Activated CD8-positive, alpha-beta memory T cell treated with anti-CD3 and anti-CD28 coated beads, Interleukin-2, amount 50 U/mL, for 4 hours (primary cell): ENCODE data around the gene RTTN.
"Not testable (repeated sequence)": the region's sequence is repeated elsewhere in the genome, so short reads cannot be mapped to it uniquely, and the experiment has no call there.

Experiments
- DNase-seq: peaks from one replicate; pipeline ENCODE4 v3.0.0-alpha.2; 2020

Gene RTTN

DNA sequence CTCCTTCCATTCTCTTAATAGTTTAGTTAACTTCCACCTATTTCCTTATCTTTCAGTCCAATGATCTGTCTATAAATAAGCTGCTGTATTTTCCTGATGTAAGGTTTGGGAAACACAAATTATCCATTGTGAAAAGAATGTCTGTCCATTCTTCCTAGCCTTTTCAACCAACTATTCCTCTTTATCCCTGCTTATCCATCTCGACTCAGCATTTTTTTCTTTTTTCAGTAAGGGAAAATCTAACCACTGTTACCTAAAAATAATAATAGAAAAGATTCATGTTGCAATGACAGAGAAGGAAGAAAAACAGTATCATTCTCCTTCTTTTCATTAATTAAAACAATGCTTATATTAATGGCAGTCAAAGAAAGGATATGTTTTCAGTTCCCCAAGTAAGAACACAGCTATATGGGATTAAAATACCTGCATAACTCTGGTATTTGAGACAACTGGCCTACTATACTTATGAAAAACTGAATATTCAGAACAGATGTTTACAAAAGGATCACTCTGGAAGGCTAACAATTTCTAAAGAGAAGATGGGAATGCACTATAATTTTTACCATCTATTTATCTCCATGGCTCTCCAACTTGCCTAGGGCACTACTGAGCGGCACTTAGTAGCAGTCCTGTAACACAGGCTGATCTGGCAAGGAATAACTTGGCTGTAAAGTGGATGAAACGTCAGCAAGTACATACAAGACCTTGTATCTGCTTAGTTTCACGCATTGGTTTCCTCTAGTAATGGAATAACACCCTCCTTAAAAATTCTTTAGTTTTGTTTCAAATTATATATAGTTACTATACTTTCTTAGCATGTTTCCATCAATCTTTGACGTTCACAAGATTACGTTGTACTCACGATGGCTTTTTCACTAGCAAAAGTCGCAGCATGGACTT, 57.2 kb downstream of the RTTN start:
- no peak for DNase-seq

DNA sequence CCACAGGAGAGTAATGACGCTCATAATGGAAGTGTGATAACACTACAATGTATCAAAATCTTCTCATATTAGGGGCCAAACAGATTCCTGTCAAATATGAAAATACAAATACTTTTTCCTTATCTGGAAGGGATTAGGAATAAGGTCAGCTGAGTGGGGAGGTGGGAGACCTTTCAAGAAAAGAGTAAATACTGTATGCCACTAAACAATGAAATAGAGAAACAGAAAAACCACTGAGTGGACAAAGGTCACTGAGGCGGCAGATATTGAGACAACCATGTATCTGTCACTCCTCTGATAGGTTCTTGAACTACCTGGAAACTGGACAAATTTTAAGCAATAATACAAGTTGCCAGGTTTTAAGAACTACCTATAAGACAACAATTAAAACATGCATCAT, 59.3 kb downstream of the RTTN start:
- no peak for DNase-seq

DNA sequence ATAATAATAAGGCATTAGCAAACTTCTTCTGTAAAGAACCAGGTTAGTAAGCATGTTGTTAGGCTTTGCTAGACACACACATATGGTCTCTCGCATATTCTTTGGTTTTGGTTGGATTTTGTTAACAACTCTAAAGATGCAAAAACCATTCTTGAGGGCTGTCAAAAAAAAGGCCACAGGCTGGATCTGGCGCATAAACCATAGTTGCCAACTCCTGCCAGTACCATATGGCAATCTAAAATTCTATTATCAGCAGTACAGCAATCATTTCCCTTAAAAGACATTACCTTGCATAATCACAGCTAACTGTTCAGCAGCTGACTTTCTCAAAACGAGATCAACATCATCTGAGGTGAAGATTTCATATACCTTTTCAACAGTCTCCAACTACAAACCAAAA, 63.5 kb downstream of the RTTN start:
- DNase-seq = no peak

DNA sequence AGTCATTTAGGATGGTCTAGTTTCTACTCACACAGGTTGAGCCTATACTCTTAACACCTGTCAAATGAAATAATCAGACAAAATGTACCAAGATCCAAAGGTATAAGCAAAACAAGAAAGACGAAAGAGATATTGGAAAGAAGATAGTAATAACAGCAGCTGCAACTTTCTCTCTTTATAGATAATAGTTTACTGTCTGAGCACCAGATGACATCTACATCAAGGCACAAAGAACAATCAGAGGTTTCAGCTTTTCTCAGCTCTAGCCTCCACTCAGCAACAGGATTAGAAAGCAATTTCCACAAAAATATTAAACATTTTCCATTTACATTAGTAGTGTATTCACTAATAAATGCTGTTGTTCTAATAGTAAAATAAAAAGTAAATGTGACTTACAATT, 66.3 kb downstream of the RTTN start:
- DNase-seq = no peak

DNA sequence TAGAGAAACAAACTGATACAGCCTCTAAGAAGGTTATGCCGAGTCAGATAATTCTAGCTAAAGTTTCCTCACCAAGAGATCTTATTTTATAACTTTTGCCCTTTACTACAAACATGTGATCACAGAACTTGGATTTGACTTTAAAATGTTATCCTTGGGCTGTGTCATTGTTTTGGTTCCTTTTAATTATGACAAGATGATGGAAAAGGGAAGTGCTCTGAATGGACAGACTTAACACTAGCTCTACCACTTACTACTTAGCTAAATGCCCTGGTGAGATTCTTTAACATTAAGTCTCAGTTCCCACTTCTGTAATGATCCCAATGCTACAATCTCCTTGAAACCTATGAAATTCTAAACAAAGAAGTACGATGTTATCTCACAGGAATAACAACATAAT, 69.9 kb downstream of the RTTN start:
- no peak for DNase-seq

DNA sequence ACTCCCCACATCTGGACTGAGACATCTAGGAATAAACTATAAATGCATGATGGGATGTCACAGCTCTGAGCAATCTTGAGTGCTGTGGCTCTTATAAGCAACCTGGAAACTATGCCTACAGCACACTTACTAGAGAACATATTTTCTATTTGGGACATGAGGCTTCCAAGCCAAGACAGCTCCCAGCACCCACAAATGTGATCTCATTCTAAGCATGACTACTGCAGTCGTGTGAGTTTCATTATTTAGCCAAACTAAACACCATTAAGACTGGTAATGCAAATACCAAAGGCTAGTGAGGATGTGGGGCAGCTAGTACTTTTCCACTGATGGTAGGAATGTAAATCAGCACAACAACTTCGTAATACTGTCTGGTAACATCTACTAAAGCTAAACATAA, 72.5 kb downstream of the RTTN start:
- DNase-seq = no peak

DNA sequence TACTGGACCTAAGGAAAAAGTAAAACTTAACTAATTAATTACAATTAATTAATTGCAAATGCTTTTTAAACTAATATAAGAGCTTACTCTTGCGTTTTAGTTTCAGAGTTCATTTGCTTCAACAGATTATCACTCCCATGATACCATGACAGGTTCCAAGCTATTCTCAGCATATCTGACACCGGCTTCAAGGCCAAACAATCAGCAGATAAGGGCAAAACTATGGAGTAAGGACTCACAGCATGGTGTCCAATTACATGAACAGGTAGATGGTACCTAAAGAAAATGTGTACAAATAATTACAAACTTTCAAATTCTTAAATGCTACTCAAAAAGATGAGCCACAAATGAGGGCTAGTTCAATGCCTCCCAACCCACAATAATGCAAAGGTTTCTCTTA, 77.2 kb downstream of the RTTN start:
- DNase-seq = no peak

DNA sequence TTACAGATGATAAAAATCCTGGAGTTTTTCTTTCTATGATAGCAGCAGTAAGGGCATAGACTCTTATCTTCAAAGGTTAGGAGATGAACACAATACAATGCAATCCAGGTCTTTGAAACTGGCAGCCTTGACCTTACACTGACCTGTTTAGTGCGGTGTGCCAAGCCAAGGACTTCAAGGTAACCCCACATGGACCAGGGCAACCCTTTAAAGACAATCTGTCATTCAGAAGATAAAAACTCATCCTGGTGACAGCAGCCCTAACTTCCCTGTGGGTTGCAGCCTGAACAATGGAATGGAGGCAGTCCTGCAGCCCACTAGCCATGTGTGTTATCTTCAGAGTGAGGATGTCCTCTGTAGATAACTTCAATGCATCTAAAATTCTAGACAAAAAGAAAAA, 78.1 kb downstream of the RTTN start:
- no peak for DNase-seq

DNA sequence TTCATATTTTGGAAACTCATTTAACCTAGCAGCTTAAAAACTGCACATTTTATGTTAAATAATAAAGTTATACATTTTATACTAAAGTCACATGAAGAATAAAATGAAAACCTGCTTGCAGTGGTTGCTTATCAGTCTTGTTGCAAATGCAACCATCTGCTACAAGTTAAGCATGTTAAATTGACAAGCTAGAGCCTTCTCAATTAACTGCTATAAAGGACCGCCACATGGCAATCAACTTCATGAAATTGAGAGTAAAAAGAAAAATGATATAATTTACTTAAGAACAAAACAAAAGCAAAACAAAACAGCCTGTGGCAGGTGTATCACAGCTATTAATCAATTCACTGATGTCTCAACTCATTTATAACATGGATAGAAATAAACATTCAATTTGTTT, 78.7 kb downstream of the RTTN start:
- no peak for DNase-seq

DNA sequence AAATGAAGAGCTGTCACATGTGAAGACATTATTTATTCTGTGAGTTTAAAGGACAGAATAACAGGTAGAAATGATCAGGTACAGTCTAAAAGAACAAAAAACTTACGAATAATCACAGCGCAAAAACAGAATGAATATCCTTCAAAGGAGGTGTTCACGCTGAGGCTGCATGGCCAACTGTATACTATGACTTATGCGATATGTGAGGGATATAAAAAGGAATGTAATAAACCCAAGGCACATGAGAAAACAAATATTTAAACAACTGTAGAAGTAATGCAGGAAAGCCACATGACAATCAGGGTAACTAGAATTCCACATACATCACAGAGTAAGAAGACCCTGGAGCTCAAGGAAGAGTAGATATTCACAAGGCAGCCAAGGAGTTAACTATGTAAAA, 81.3 kb downstream of the RTTN start:
- DNase-seq = no peak

DNA sequence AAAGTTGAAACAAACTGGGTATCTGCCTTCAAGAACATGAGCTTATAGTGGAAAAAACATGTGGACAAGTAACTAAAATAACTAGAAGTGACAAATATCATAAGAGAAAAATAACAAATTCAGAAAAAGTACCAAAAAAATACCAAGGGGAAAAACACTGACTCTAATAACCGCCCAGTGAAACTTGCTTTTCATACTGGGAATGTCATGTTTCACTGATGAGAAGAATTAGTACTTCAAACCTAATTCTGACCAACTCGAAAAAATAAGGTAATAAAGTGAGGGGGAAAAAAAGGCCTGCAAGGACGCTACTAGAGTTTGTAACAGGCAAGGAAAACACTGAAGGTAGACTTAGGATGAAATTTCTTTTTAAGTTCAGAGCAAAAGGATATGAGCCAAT, 83.6 kb downstream of the RTTN start:
- DNase-seq = no peak

DNA sequence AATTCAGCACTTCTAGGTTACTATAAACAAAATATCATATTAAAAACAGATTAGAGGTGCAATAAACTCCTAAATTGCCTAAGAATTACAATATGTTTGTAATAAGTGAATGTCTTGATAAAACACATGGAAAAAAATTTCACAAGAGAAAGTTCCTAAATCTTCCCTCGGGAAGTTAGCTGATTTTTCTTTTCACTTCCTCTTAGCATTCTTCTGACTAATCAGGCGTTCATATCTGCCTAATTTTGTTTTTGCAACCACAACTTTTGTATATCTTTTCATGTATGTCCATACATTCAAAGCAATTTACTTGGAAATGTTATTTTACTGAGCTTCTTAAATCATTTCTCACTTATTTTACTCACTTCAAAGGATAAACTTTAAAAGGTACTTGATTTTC, 88.5 kb downstream of the RTTN start:
- DNase-seq = no peak

DNA sequence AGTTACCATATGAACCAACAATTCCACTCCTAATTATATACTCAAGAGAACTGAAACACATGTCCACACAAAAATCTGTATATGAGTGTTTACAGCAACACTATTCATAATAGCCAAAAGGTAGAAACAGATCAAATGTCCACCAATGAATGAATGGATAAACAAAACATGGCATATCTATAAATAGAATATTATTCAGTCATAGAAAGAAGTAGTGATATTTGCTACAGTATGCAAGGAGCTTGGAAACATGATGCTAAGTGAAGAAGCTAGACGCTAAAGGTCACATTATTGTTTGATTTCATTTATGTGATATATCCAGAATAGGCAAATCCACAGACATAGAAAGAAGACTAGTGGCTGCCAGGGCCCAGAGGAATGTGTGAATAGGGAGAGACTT, 92.0 kb downstream of the RTTN start:
- no peak for DNase-seq

DNA sequence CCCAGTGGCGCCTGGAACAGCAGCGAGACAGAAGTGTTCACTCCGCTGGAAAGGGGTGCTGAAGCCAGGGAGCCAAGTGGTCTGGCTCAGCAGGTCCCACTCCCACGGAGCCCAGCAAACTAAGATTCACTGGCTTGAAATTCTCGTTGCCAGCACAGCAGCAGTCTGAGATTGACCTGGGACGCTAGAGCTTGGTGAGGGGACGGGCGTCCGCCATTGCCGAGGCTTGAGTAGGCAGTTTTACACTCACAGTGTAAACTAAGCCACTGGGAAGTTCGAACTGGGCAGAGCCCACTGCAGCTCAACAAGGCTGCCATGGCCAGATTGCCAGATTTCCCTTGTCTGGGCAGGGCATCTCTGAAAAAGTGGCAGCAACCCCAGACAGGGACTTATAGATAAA, 94.8 kb downstream of the RTTN start:
- no peak for DNase-seq

DNA sequence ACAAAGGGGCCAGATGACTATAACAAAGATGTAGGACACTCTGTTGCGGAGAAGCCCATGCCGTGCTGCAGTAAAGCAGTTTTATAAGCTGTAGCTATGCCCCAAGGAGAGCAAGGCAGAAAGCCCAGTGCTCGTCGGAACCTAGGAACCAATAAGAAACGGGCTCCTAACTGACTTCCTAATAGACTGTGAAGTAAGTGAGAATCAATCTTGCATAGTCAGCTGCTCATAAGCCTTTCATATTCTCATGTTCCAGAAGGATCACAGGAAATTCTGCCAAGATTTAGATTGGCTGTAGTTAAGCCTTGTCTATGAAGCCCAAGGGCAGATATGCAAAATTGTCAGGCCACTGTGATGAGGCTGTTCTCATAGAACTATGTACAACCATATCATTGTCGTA, 98.4 kb downstream of the RTTN start:
- DNase-seq = no peak

DNA sequence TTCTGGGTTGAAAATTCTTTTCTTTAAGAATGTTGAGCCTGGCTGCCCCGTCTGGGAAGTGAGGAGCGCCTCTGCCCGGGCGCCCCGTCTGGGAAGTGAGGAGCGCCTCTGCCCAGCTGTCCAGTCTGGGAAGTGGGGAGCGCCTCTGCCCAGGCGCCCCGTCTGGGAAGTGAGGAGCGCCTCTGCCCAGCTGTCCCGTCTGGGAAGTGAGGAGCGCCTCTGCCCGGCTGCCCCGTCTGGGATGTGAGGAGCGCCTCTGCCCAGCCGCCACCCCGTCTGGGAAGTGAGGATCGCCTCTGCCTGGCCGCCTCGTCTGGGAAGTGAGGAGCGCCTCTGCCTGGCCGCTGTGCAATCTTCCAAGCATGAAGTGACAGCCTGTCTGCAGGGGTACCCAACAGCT, 102.6 kb downstream of the RTTN start:
- DNase-seq = not testable (repeated sequence)

DNA sequence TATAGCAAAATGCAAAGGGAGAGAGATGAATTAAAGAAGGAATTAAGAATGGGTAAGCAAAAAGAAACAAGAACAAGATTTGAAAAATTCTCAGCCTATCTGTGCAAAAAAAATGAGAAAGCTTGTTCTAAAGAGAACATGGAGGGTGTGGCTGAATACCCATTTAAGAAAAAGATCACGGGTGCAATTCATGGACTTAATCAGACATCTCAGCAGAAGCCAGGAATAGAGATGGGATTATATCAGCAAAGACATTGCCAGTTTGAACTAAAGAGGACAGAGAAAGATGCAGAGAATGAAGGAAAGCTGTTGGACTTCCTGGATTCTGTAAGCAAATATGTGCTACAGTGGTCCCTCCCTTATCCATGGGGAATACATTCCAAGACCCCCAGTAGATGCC, 115.6 kb downstream of the RTTN start:
- no peak for DNase-seq

DNA sequence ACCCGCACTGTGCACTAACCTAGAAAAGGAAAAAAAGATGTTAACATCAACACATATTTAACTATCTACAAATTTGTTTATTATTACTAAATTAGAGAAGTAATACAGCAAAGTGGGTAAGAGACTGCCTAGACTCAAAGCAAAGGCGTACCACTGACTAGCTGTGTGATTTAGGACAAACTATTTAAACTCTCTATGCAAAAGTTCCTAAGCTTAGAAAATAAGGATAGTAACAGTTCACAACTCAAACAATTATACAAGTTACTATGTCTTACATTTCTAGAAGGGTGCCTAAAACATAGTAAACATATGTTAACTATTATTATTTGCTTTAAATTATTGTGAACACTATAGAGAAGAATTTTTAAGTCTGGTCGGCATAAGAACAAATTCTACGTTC, 119.4 kb downstream of the RTTN start:
- no peak for DNase-seq

DNA sequence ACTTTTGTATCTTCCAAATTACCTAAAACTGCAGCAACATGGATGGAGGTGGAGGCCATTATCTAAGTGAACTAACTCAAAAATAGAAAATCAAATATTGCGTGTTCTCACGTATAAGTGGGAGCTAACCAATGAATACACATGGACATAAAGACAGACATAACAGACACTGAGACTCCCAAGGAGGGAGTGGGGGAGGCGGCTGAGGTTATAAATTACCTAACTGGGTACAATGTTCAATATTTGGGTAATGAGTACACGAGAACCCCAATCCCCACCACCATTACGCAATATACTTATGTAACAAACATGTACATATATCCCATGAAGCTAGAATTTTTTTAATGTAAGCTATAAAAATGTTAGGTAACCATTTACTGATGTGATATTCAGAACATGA, 119.8 kb downstream of the RTTN start:
- DNase-seq = no peak

DNA sequence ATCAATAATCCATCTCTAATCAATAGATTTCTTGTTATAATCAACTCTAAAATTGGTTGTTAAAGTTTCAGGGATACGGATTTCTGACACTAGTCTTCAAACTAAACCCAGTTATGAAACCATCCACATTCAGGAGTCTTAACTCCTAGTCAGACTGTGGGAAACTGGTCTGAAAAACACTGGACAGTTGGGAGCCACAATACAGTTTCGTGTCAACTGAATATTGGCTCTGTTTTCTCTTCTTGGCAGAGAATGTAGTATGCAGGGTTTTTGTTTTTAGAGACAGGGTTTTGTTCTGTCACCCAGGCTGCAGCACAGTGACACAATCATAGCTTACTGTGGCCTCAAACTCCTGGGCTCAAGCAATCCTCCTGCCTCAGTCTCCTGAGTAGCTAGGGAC, 123.1 kb downstream of the RTTN start:
- no peak for DNase-seq

DNA sequence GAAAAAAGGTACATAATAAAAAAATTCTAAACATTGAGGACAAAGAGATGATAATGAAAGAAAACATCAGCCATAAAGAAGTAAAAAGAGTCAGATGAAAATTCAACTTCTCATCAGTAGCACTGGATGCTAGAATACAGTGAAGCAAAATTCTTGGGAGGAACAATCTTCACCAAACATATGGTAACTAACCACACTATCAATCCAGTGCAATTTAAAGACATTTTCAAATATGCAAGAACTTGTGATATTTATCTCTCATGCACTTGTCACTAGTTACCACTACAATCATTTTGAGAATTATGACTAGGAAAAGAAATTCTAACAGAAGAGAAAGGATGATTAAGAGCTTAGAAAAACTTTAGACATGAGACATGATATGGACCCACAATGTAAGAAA, 127.4 kb downstream of the RTTN start:
- no peak for DNase-seq

DNA sequence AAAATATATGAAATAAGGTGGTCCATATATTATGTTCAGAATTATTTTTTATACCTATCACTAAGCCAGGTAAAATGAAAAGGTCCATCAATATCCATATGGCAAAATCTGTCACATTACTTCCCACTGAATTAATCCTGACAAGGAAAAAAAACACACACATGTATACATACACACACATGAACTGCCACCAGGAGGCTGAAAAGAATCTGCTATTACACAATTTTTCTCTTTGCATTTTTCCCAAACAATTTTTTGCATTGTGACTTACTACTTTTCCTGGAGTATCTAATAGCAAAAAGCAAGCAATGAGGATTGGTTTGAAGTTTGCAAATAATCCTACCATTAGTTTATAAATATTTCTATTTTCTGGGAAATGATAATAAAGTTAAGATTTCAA, 129.6 kb downstream of the RTTN start:
- DNase-seq = no peak

DNA sequence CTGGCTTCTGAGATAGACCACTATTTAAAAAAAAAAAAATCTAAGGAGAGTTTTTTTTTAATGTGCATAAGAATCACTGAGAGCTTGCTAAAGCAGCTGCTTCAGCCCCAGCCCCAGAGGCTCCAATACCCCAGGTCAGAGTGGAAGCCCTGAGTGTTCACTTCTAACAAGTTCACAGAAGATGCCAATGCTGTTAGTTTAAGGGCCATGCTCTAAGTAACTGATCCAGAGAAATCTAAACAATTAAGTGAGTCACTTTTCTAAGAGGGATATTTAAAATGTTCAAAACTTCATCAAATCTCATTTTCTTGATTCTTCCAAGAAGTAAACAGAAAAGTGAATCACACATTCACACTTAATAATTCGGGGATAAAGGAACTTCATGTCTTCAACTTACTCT, 131.4 kb downstream of the RTTN start:
- no peak for DNase-seq

DNA sequence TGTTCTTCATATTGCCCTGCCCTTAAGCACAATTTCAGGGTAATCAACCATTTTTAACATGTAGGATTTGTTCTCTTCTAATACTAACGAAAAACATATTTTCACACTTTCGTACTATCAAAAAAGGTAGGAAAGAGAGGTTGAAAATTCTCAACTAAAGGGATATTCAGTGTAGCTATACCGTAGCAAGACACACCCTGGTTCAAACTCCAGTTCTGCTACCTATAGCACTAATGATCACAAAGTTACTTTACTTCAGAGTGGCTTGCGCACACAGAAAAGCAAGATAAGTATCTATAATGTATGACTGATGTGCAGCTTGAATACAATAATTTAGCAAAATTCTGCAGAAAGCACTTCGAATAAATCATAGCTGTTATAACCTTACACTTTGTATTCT, 132.1 kb downstream of the RTTN start:
- DNase-seq = no peak

DNA sequence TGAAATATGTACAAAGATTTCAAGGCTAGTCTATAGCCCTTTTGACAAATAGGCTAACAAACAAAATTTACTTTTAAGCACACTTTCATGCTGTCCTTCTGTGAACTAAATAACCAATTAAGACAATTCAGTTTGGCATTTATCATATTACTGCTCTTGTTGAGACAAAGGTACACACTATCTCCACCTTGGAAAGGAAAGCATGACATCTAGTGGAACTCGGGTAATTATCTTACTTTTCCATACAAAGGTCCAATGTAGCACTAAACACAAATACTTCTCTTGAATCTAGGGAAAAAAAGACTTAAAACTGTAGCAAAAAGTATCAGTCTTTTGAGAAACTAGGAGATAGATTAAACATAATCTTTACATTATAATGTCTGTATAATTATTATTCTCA, 132.8 kb downstream of the RTTN start:
- no peak for DNase-seq
